BE2C (cell line): ENCODE measurements around the gene TES.
A peak's percentile ranks its signal among the peaks of the same experiment; 100 is the strongest.

Source experiments
- DNase-seq: peaks from one replicate; pipeline ENCODE4 v3.0.0-alpha.2; 2020
- H3K27me3 ChIP-seq: fragments of 250-450 bp; sonication (Bioruptor Pico); 2 replicates; pipeline ENCODE4 v1.5.1; 2020; ENCODE audit warnings: mild to moderate bottlenecking
- H3K36me3 ChIP-seq: fragments of 250-450 bp; sonication (Bioruptor Pico); 2 replicates; pipeline ENCODE4 v1.5.1; 2020; ENCODE audit warnings: mild to moderate bottlenecking
- H3K4me1 ChIP-seq: fragments of 250-450 bp; sonication (Bioruptor Pico); 2 replicates; pipeline ENCODE4 v1.5.1; 2020
- H3K4me3 ChIP-seq: 2 replicates; pipeline ENCODE4 v1.5.1; 2011; ENCODE audit warnings: low read depth, low read length
- H3K9me3 ChIP-seq: fragments of 250-450 bp; sonication (Bioruptor Pico); 2 replicates; pipeline ENCODE4 v1.5.1; 2020
- TF ChIP-seq, protein P1 (sequence below): IDR thresholded peaks from 2 replicates; pipeline ENCODE4 v1.5.1; 2012; ENCODE audit warnings: mild to moderate bottlenecking, low read depth, low read length

The TES gene

DNA sequence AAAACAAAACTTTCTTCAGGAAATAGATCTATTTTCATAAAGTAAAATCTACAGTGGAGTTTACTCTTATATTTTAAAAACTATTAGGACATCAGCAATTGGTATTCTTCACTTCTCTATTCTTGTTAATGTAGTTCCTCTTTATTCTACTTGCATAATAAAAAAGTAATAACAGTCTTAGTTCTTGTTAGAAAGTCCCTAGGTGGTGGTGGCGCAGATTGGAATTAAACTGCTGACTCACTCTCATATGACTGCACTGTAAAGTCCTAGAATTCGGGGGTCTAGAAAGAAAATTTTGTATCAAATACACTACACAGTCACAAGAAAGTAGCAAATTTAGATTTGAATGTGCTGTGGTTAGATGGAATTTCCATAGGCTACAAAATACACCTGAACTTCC, 44.6 kb upstream of the TES start:
- TF ChIP-seq, protein P1, sequence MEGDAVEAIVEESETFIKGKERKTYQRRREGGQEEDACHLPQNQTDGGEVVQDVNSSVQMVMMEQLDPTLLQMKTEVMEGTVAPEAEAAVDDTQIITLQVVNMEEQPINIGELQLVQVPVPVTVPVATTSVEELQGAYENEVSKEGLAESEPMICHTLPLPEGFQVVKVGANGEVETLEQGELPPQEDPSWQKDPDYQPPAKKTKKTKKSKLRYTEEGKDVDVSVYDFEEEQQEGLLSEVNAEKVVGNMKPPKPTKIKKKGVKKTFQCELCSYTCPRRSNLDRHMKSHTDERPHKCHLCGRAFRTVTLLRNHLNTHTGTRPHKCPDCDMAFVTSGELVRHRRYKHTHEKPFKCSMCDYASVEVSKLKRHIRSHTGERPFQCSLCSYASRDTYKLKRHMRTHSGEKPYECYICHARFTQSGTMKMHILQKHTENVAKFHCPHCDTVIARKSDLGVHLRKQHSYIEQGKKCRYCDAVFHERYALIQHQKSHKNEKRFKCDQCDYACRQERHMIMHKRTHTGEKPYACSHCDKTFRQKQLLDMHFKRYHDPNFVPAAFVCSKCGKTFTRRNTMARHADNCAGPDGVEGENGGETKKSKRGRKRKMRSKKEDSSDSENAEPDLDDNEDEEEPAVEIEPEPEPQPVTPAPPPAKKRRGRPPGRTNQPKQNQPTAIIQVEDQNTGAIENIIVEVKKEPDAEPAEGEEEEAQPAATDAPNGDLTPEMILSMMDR, result no peak
- no peaks in the 10 kb centered on the region for H3K4me1 ChIP-seq
- no peaks in the 10 kb centered on the region for H3K27me3 ChIP-seq
- no peaks in the 10 kb centered on the region for H3K9me3 ChIP-seq
- DNase-seq, result no peak
- H3K4me3 ChIP-seq, result no peak overlapping the region
- no peaks in the 10 kb centered on the region for H3K36me3 ChIP-seq

DNA sequence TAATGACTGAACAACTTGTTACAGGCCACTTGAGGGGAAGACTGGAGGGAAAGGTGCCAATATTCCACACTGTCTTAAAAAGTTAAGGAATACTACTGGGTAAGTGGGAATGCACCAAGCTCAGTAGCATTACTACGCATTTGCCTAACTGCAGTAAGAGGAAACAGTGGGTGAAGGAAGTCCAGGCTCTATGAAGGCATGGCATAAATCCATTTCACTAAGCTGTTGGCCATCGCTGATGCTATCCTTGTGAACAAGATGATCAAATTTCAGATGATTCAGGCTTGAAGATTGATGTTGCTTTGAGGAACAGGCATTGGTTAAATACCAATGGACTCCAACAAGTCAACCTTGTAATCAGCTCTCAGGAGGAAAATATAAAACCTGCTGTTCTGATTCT, 44.2 kb upstream of the TES start:
- no peaks in the 10 kb centered on the region for H3K36me3 ChIP-seq
- no peaks in the 10 kb centered on the region for H3K9me3 ChIP-seq
- TF ChIP-seq, protein P1, result no peak
- no peak overlapping the region for H3K4me3 ChIP-seq
- DNase-seq, result no peak
- H3K4me1 ChIP-seq, result no peaks in the 10 kb centered on the region
- H3K27me3 ChIP-seq, result no peaks in the 10 kb centered on the region

DNA sequence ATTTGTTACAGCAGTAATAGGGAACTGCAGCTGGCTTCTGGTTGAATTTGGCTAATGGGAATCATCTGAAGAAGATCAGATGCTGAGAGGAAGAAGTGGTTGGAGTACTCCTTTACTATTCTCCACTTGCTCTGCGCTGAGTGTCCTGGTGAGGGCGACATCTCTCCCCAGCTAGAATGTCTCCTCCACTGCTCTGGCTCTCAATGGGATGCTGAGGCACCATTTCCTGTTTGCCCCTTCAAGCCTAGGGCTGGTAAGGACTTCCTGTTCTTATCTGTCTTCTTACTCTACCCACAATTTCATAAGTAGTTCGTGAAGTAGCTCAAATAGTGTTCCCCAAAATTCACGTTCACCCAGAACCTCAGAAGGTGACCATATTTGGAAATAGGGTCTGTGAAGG, 43.2 kb upstream of the TES start:
- Histone ChIP-seq H3K36me3 (no peaks in the 10 kb centered on the region), H3K4me3 (no peak overlapping the region), H3K4me1 (no peaks in the 10 kb centered on the region), H3K9me3 (no peaks in the 10 kb centered on the region), H3K27me3 (no peaks in the 10 kb centered on the region)
- TF ChIP-seq, protein P1, result peak; percentile 39
- DNase-seq, result no peak

- H3K4me1 ChIP-seq, result no peaks in the 10 kb centered on the region
- H3K36me3 ChIP-seq, result no peaks in the 10 kb centered on the region
- H3K27me3 ChIP-seq, result no peaks in the 10 kb centered on the region
- no peaks in the 10 kb centered on the region for H3K9me3 ChIP-seq
- DNase-seq, result no peak
- TF ChIP-seq, protein P1, result no peak
- no peak overlapping the region for H3K4me3 ChIP-seq
Measured at GRCh38 chr7:116169060-116169459, 41.3 kb upstream of the TES start.

GRCh38 chr7:116170180-116170579, 40.2 kb upstream of the TES start:
- Histone ChIP-seq H3K9me3 (no peaks in the 10 kb centered on the region), H3K36me3 (no peaks in the 10 kb centered on the region), H3K27me3 (no peaks in the 10 kb centered on the region), H3K4me1 (no peaks in the 10 kb centered on the region), H3K4me3 (no peak overlapping the region)
- TF ChIP-seq, protein P1, result no peak
- no peak for DNase-seq

DNA sequence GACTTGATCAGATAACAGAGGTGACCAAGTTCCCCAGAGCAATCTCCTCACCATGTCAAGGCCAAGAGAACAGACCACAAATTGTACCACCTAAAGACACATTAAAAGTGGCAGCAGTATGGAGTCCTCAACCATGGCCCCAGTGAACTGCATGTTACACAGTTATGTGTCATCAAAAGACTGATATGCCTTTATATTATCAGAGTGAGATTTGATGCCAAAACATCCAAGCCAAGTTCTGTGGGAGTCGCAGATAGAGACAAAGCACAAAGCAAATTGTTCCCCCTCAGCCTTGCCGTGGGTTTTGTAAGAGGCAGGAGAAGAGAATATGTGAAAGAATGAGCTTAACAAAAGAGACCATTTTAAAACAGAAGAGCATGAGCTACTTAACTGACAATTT, 39.2 kb upstream of the TES start:
- H3K9me3 ChIP-seq, result no peaks in the 10 kb centered on the region
- no peak overlapping the region for H3K4me3 ChIP-seq
- no peaks in the 10 kb centered on the region for H3K36me3 ChIP-seq
- TF ChIP-seq, protein P1, result no peak
- no peak for DNase-seq
- no peaks in the 10 kb centered on the region for H3K4me1 ChIP-seq
- no peaks in the 10 kb centered on the region for H3K27me3 ChIP-seq
